Activated T-cell treated with anti-CD3 and anti-CD28 coated beads, Interleukin-2, amount 50 U/mL, for 4 hours (primary cell): ENCODE results near the gene ING4. TPM values are rescaled to one million over a fixed set of nuclear protein-coding genes. Genes with fewer than 3 reads are reported as not detected.

Experiments
- total RNA-seq, 3 donors: library from RNA; stranded (reverse); gene quantifications; one replicate each; pipeline ENCODE4 v1.2.1, GENCODE V29; 2021

ING4 gene
- total RNA-seq, 3 donors from 2014 or later: 5.9 to 7.5 (median 6.9) TPM

Other genes with a start within 250 kb of the ING4 start
- 100 to 1,000 TPM in 1 of 3 donors, 10 to 100 TPM in 2; 52.3 to 100 (median 89.8) TPM for gene CD27, start 218.2 kb downstream of the ING4 start, total RNA-seq
- 10 to 100 TPM; 24.4 to 36.6 (median 30.0) TPM for gene TAPBPL, start 211.1 kb downstream of the ING4 start, total RNA-seq
- gene VAMP1, start 192.4 kb downstream of the ING4 start, total RNA-seq: 10 to 100 TPM; 17.1 to 22.9 (median 21.6) TPM
- 100 to 1,000 TPM; 249 to 262 (median 256) TPM for gene MRPL51, start 169.9 kb downstream of the ING4 start, total RNA-seq
- 10 to 100 TPM; 29.8 to 36.1 (median 32.9) TPM for gene NCAPD2, start 169.0 kb downstream of the ING4 start, total RNA-seq
- 1,000 to 10,000 TPM; 4,635 to 5,387 (median 5,019) TPM for gene GAPDH, start 128.6 kb downstream of the ING4 start, total RNA-seq
- 10 to 100 TPM in 1 of 3 donors, 1 to 10 TPM in 2; 8.5 to 10.2 (median 9.8) TPM for gene IFFO1, start 107.1 kb downstream of the ING4 start, total RNA-seq
- 100 to 1,000 TPM; 267 to 300 (median 270) TPM for gene NOP2, start 94.8 kb downstream of the ING4 start, total RNA-seq
- 100 to 1,000 TPM; 311 to 336 (median 332) TPM for gene CHD4, start 55.7 kb downstream of the ING4 start, total RNA-seq
- 1 to 10 TPM; 3.8 to 5.5 (median 5.1) TPM for gene LPAR5, start 27.2 kb downstream of the ING4 start, total RNA-seq
- 1 to 10 TPM in 1 of 3 donors, under 1 TPM in 2; 0.65 to 1.3 (median 0.71) TPM for gene ACRBP, start 15.7 kb downstream of the ING4 start, total RNA-seq
- gene ZNF384, start 26.3 kb upstream of the ING4 start, total RNA-seq: 10 to 100 TPM; 59.7 to 70.2 (median 63.3) TPM
- gene PIANP, start 37.7 kb upstream of the ING4 start, total RNA-seq: under 1 TPM; 0.20 to 0.57 (median 0.40) TPM
- gene COPS7A, start 60.9 kb upstream of the ING4 start, total RNA-seq: 10 to 100 TPM; 46.5 to 54.4 (median 48.1) TPM
- 100 to 1,000 TPM; 185 to 199 (median 189) TPM for gene MLF2, start 90.0 kb upstream of the ING4 start, total RNA-seq
- gene PTMS, start 103.2 kb upstream of the ING4 start, total RNA-seq: 10 to 100 TPM; 26.3 to 32.6 (median 29.4) TPM
- gene LAG3, start 109.4 kb upstream of the ING4 start, total RNA-seq: 100 to 1,000 TPM in 1 of 3 donors, 10 to 100 TPM in 2; 71.1 to 125 (median 86.4) TPM
- 10 to 100 TPM; 42.0 to 76.9 (median 51.4) TPM for gene CD4, start 126.4 kb upstream of the ING4 start, total RNA-seq
- under 1 TPM in 2 of 3 donors, not detected in 1; 0.08 to 0.38 TPM for gene GPR162, start 158.7 kb upstream of the ING4 start, total RNA-seq
- gene P3H3, start 165.3 kb upstream of the ING4 start, total RNA-seq: under 1 TPM; 0.63 to 0.98 (median 0.83) TPM
- under 1 TPM; 0.13 to 0.90 (median 0.38) TPM for gene GNB3, start 177.8 kb upstream of the ING4 start, total RNA-seq
- gene CDCA3, start 188.2 kb upstream of the ING4 start, total RNA-seq: 1 to 10 TPM; 1.7 to 4.0 (median 3.1) TPM
- gene USP5, start 189.0 kb upstream of the ING4 start, total RNA-seq: 100 to 1,000 TPM; 169 to 192 (median 176) TPM
- 1,000 to 10,000 TPM; 1,135 to 1,217 (median 1,169) TPM for gene TPI1, start 204.4 kb upstream of the ING4 start, total RNA-seq
- gene SPSB2, start 210.2 kb upstream of the ING4 start, total RNA-seq: 1 to 10 TPM; 5.6 to 8.5 (median 6.7) TPM
- 1 to 10 TPM; 2.1 to 3.0 (median 3.0) TPM for gene LRRC23, start 241.7 kb upstream of the ING4 start, total RNA-seq